Suprapubic skin (tissue), 4 donors: ENCODE measurements around the gene PIKFYVE. TPM values are rescaled to one million over a fixed set of nuclear protein-coding genes. Genes with fewer than 3 reads are reported as not detected.
A peak's percentile ranks its signal among the peaks of the same experiment; 100 is the strongest.

Experiments
- DNase-seq, 2 donors: peaks; one replicate each; pipeline ENCODE4 v3.0.0-alpha.2; 2019; ENCODE audit warnings: low spot score in 2 of 2
- H3K27ac ChIP-seq: fragments of 200-600 bp; sonication (generic); one replicate; pipeline ENCODE4 v1.5.1; 2019
- H3K27me3 ChIP-seq: fragments of 200-600 bp; sonication (generic); one replicate; pipeline ENCODE4 v1.5.1; 2019
- H3K36me3 ChIP-seq: fragments of 200-600 bp; sonication (generic); one replicate; pipeline ENCODE4 v1.5.1; 2019
- H3K4me1 ChIP-seq: fragments of 200-600 bp; sonication (generic); one replicate; pipeline ENCODE4 v1.5.1; 2019
- H3K4me3 ChIP-seq: fragments of 200-600 bp; sonication (generic); one replicate; pipeline ENCODE4 v1.5.1; 2019; ENCODE audit warnings: mild to moderate bottlenecking
- H3K9me3 ChIP-seq: fragments of 200-600 bp; sonication (generic); one replicate; pipeline ENCODE4 v1.5.1; 2019
- CTCF ChIP-seq, 2 donors: fragments of 200-600 bp in 1 of 2; fragments of 450-650 bp in 1 of 2; sonication (generic) in 1 of 2; IDR thresholded peaks; one replicate each; pipeline ENCODE4 v1.5.1; 2016 to 2019; ENCODE audit warnings: antibody characterized with exemption in 2 of 2, mild to moderate bottlenecking in 1 of 2, moderate library complexity in 1 of 2
- EP300 ChIP-seq: sonication (generic); formaldehyde crosslinking; IDR thresholded peaks from one replicate; pipeline ENCODE4 v1.6.1; 2017; ENCODE audit warnings: antibody characterized with exemption
- POLR2A ChIP-seq, 2 donors: fragments of 450-650 bp; IDR thresholded peaks; one replicate each; pipeline ENCODE4 v1.6.1; 2017; ENCODE audit warnings: antibody characterized with exemption in 2 of 2, mild to moderate bottlenecking in 2 of 2, moderate library complexity in 2 of 2
- POLR2AphosphoS5 ChIP-seq, 3 donors: sonication (generic); formaldehyde crosslinking; IDR thresholded peaks; one replicate each; pipeline ENCODE4 v1.6.1; 2017; ENCODE audit warnings: antibody characterized with exemption in 3 of 3
- WGBS: methylation state at CpG from one replicate; pipeline ENCODE4 v1.1.5; 2018; 5-methylcytosine and 5-hydroxymethylcytosine counted together
- total RNA-seq, 4 donors: library from RNA; depleted of rRNA; stranded (reverse); fragments of >200 nt; gene quantifications; one replicate each; pipeline ENCODE4 v1.1.0, GENCODE V29; 2016

The PIKFYVE gene
- total RNA-seq, 4 donors from 2014 or later, result 25.0 to 55.9 (median 26.7) TPM

GRCh38 chr2:208315081-208315788, 49.2 kb downstream of the PIKFYVE start:
- H3K36me3 ChIP-seq, result peaks cover 22% of the 10 kb centered on the region
- WGBS, result 65% methylated on average over 8 of the region's 8 CpGs
- peaks cover 20% of the 10 kb centered on the region for H3K4me1 ChIP-seq
- H3K4me3 ChIP-seq, result no peak overlapping the region
- peak; percentile 79 to 83 for DNase-seq
- no peaks in the 10 kb centered on the region for H3K9me3 ChIP-seq
- no peak overlapping the region for H3K27ac ChIP-seq
- no peaks in the 10 kb centered on the region for H3K27me3 ChIP-seq
- TF ChIP-seq CTCF (IDR thresholded peaks at IDR 0.05) (no peak), POLR2AphosphoS5 (IDR thresholded peaks at IDR 0.05) (peak in 2 of 3 donors; percentile 5 to 65)

- Histone ChIP-seq H3K9me3 (no peaks in the 10 kb centered on the region), H3K4me3 (no peak overlapping the region), H3K36me3 (peaks cover 23% of the 10 kb centered on the region), H3K4me1 (peaks cover 14% of the 10 kb centered on the region), H3K27ac (no peak overlapping the region), H3K27me3 (no peaks in the 10 kb centered on the region)
- no peak for TF ChIP-seq POLR2AphosphoS5 (IDR thresholded peaks at IDR 0.05)
- TF ChIP-seq EP300, result no peak
- no peak for TF ChIP-seq POLR2A (IDR thresholded peaks at IDR 0.05)
- no peak for TF ChIP-seq CTCF (IDR thresholded peaks at IDR 0.05)
- no peak for DNase-seq
- WGBS, result 71% methylated on average over 2 of the region's 2 CpGs
These were observed 52.1 kb downstream of the PIKFYVE start for GRCh38 chr2:208318127-208318526.

DNA sequence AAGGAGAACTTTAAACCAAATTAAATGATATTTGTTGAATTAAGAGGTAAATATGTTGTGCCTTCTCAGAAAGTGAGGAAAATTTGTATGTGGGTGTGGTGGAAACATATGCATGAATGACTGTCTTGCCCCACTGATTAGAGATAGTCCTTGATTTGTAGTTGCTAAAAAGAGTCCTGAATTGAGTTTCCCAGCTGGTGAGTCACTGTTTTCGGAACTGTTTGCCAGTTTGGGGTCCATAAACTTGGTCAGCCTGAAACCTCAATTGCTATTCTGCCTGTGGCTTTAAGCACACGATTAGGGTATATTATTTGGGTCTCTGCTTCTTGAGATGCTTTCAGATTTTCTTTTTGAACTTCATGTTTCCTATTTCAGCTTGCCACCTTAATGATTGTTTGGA, 53.3 kb downstream of the PIKFYVE start:
- TF ChIP-seq EP300 (no peak), POLR2A (IDR thresholded peaks at IDR 0.05) (no peak), POLR2AphosphoS5 (IDR thresholded peaks at IDR 0.05) (no peak), CTCF (IDR thresholded peaks at IDR 0.05) (no peak)
- no peak for DNase-seq
- H3K9me3 ChIP-seq, result no peaks in the 10 kb centered on the region
- peaks cover 14% of the 10 kb centered on the region for H3K4me1 ChIP-seq
- WGBS, result 75% methylated on average over 2 of the region's 2 CpGs
- no peak overlapping the region for H3K4me3 ChIP-seq
- H3K27ac ChIP-seq, result no peak overlapping the region
- peaks cover 28% of the 10 kb centered on the region for H3K36me3 ChIP-seq
- H3K27me3 ChIP-seq, result no peaks in the 10 kb centered on the region

DNA sequence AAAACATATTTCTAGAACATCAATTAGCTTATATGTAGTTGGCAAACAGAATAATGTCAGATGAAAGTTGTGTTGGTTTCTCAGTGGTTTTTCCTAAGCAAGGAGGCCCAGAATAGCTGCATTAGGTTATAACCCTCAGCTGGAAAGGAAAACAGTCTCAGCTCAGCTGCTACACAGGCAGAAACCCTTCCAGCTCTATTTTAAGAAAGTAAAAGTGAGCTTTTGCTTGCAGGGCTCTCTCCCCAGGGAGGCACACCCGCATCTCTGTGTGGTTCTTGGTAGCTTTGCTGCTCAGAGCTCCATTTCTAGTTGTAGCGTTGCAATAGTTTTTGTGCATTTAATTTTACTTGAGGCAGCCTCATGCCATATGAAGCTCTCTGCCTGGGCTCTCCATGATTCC, 54.6 kb downstream of the PIKFYVE start:
- Histone ChIP-seq H3K4me3 (no peak overlapping the region), H3K27me3 (no peaks in the 10 kb centered on the region), H3K36me3 (peaks cover 35% of the 10 kb centered on the region), H3K27ac (no peak overlapping the region), H3K9me3 (no peaks in the 10 kb centered on the region), H3K4me1 (peaks cover 14% of the 10 kb centered on the region)
- no peak for DNase-seq
- TF ChIP-seq CTCF (IDR thresholded peaks at IDR 0.05), result no peak
- TF ChIP-seq EP300, result no peak
- TF ChIP-seq POLR2AphosphoS5 (IDR thresholded peaks at IDR 0.05), result no peak
- 30% methylated on average over 2 of the region's 2 CpGs for WGBS

GRCh38 chr2:208326016-208326415, 60.0 kb downstream of the PIKFYVE start:
- no peak for DNase-seq
- Histone ChIP-seq H3K4me3 (no peak overlapping the region), H3K27ac (no peak overlapping the region), H3K4me1 (peaks cover 3% of the 10 kb centered on the region), H3K27me3 (no peaks in the 10 kb centered on the region), H3K36me3 (peaks cover 61% of the 10 kb centered on the region), H3K9me3 (no peaks in the 10 kb centered on the region)
- WGBS, result 92% methylated on average over 4 of the region's 4 CpGs
- TF ChIP-seq CTCF (IDR thresholded peaks at IDR 0.05) (no peak), EP300 (no peak), POLR2AphosphoS5 (IDR thresholded peaks at IDR 0.05) (no peak), POLR2A (IDR thresholded peaks at IDR 0.05) (no peak)
